Stomach (tissue), 4 donors: ENCODE results near the gene SHISA6.

Source experiments
- POLR2A ChIP-seq, 4 donors: fragments of 450-650 bp; IDR thresholded peaks; one replicate each; pipeline ENCODE4 v1.6.1; 2016; ENCODE audit warnings: antibody characterized with exemption in 4 of 4, control low read depth in 2 of 4, mild to moderate bottlenecking in 1 of 4, moderate library complexity in 1 of 4
- TF ChIP-seq, protein P1 (sequence below), 7 experiments: fragments of 450-650 bp in 4 of 7; fragments of 200-600 bp in 3 of 7; sonication (generic) in 3 of 7; IDR thresholded peaks; one replicate each; pipeline ENCODE4 v1.5.1; 2016 to 2019; ENCODE audit warnings: antibody characterized with exemption in 7 of 7, control low read depth in 2 of 7, mild to moderate bottlenecking in 1 of 7

DNA sequence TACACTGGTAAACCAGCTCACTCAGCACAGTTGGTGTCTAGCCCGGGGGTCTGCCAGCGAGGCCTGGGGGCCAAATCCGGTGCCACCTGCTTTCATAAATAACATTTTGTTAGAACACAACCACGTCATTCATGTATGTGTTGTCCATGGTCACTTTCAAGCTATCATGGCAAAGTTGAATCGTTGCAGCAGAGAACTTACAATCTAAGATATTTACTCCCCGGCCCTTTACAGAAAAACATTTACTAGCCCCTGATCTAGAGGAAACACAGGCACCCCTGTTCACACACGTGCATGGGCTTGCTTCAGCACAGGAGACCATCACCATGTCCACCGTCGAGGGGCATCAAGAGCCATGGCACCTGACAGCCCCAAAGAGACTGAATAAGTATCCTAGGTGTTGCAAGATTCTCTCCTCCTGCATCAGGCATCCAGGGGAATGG lies 245.9 kb downstream of the SHISA6 start:
- no peak for TF ChIP-seq POLR2A (IDR thresholded peaks at IDR 0.05)
- TF ChIP-seq, protein P1, sequence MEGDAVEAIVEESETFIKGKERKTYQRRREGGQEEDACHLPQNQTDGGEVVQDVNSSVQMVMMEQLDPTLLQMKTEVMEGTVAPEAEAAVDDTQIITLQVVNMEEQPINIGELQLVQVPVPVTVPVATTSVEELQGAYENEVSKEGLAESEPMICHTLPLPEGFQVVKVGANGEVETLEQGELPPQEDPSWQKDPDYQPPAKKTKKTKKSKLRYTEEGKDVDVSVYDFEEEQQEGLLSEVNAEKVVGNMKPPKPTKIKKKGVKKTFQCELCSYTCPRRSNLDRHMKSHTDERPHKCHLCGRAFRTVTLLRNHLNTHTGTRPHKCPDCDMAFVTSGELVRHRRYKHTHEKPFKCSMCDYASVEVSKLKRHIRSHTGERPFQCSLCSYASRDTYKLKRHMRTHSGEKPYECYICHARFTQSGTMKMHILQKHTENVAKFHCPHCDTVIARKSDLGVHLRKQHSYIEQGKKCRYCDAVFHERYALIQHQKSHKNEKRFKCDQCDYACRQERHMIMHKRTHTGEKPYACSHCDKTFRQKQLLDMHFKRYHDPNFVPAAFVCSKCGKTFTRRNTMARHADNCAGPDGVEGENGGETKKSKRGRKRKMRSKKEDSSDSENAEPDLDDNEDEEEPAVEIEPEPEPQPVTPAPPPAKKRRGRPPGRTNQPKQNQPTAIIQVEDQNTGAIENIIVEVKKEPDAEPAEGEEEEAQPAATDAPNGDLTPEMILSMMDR (IDR thresholded peaks at IDR 0.05) = no peak
